ENCODE measurements around the gene BBX.

Gene BBX

DNA sequence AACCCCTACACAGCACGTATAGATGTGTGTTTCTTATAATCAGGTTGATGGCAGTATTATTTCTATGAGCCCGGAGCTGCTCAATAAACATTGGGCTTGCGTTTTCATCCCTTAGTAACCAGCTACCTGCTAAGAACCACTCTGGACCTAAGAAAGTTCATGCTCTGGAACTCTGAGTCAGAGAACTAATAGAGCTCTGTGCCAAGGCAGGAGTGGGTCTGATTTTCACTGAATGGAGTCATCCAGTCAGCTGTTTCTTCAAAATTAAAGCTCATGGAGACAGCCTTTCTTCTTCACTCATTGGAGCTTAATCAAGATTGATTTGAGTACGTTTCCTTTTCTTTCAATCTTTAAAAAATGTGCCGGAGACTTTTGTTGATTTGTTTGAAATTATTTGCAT is 145.7 kb downstream of the BBX start (continued):
- no peak for TF ChIP-seq GLIS3 (CRISPR knock-in tag; IDR thresholded peaks at IDR 0.05)
- TF ChIP-seq, protein P1, sequence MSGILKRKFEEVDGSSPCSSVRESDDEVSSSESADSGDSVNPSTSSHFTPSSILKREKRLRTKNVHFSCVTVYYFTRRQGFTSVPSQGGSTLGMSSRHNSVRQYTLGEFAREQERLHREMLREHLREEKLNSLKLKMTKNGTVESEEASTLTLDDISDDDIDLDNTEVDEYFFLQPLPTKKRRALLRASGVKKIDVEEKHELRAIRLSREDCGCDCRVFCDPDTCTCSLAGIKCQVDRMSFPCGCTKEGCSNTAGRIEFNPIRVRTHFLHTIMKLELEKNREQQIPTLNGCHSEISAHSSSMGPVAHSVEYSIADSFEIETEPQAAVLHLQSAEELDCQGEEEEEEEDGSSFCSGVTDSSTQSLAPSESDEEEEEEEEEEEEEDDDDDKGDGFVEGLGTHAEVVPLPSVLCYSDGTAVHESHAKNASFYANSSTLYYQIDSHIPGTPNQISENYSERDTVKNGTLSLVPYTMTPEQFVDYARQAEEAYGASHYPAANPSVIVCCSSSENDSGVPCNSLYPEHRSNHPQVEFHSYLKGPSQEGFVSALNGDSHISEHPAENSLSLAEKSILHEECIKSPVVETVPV (CRISPR knock-in tag; IDR thresholded peaks at IDR 0.05) = no peak
- TF ChIP-seq ARNTL (CRISPR knock-in tag; IDR thresholded peaks at IDR 0.05; ENCODE audit: borderline replicate concordance, low read depth) = no peak
- no peak for TF ChIP-seq SNAI2 (CRISPR knock-in tag; IDR thresholded peaks at IDR 0.05)
- no peak for TF ChIP-seq ZNF8 (CRISPR knock-in tag; IDR thresholded peaks at IDR 0.05)
- TF ChIP-seq TCF4 (CRISPR knock-in tag; IDR thresholded peaks at IDR 0.05; ENCODE audit: borderline replicate concordance) = no peak

DNA sequence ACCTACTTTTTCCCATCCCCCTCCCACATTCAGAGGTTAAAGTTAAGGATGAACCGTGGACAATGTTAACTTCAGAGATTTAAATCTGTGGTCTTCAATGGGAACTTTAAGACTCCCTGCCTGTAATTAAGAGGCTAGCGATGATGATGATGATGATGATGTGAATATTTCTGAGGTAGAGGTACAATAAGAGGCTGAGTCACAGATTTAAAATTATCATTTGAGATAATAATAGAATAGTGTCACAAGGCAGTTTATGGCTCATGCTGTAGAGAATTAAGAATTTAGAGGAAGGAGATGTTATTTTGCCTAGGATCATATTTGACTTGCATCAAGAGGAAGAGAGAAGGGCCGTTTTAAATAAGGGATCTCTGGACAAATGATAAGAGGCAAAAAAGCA is 146.2 kb downstream of the BBX start:
- no peak for TF ChIP-seq ZFP30 (CRISPR knock-in tag; IDR thresholded peaks at IDR 0.05)
- no peak for TF ChIP-seq OSR1 (CRISPR knock-in tag; IDR thresholded peaks at IDR 0.05)
- no peak for TF ChIP-seq SNAI2 (CRISPR knock-in tag; IDR thresholded peaks at IDR 0.05)
- TF ChIP-seq ISL1 (CRISPR knock-in tag; IDR thresholded peaks at IDR 0.05) = no peak
- no peak for TF ChIP-seq ZC3H10 (CRISPR knock-in tag; IDR thresholded peaks at IDR 0.05)
- no peak for TF ChIP-seq ESRRG (CRISPR knock-in tag; IDR thresholded peaks at IDR 0.05)
- ATAC-seq = no peak

DNA sequence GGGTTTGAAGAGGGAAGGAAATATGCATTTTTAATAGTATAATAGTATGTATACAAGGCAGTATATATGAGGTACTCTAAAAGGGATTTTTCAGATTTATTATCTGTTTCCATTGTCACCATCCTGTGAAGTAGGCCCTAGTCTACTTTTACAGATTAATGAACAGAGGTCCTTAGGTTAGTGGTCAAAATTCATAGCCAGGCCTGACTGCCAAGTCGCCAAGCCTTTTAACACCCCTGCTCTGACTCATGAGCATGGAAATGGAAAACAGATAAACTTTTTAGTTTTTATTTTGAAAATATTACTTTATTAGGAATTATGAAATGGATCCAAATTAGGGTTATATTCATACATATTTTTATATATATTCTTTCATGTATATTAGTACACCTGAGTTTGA is 146.9 kb downstream of the BBX start:
- ATAC-seq = no peak
- TF ChIP-seq ZFP3 (CRISPR knock-in tag; IDR thresholded peaks at IDR 0.05) = no peak
- TF ChIP-seq PATZ1 (CRISPR knock-in tag; IDR thresholded peaks at IDR 0.05; ENCODE audit: borderline replicate concordance) = no peak
- TF ChIP-seq SNAI2 (CRISPR knock-in tag; IDR thresholded peaks at IDR 0.05) = no peak
- no peak for TF ChIP-seq ZNF565 (CRISPR knock-in tag; conservative IDR thresholded peaks at IDR 0.05; ENCODE audit: low read depth)
- TF ChIP-seq TOX (CRISPR knock-in tag; IDR thresholded peaks at IDR 0.05; ENCODE audit: borderline replicate concordance) = no peak

- no peak for TF ChIP-seq ISL1 (CRISPR knock-in tag; IDR thresholded peaks at IDR 0.05)
- TF ChIP-seq ZFP30 (CRISPR knock-in tag; IDR thresholded peaks at IDR 0.05) = no peak
- no peak for TF ChIP-seq OSR1 (CRISPR knock-in tag; IDR thresholded peaks at IDR 0.05)
- TF ChIP-seq CSDC2 (CRISPR knock-in tag; IDR thresholded peaks at IDR 0.05) = no peak
- no peak for TF ChIP-seq ZFP3 (CRISPR knock-in tag; IDR thresholded peaks at IDR 0.05)
- no peak for TF ChIP-seq GLIS3 (CRISPR knock-in tag; IDR thresholded peaks at IDR 0.05)
- TF ChIP-seq, protein P2, sequence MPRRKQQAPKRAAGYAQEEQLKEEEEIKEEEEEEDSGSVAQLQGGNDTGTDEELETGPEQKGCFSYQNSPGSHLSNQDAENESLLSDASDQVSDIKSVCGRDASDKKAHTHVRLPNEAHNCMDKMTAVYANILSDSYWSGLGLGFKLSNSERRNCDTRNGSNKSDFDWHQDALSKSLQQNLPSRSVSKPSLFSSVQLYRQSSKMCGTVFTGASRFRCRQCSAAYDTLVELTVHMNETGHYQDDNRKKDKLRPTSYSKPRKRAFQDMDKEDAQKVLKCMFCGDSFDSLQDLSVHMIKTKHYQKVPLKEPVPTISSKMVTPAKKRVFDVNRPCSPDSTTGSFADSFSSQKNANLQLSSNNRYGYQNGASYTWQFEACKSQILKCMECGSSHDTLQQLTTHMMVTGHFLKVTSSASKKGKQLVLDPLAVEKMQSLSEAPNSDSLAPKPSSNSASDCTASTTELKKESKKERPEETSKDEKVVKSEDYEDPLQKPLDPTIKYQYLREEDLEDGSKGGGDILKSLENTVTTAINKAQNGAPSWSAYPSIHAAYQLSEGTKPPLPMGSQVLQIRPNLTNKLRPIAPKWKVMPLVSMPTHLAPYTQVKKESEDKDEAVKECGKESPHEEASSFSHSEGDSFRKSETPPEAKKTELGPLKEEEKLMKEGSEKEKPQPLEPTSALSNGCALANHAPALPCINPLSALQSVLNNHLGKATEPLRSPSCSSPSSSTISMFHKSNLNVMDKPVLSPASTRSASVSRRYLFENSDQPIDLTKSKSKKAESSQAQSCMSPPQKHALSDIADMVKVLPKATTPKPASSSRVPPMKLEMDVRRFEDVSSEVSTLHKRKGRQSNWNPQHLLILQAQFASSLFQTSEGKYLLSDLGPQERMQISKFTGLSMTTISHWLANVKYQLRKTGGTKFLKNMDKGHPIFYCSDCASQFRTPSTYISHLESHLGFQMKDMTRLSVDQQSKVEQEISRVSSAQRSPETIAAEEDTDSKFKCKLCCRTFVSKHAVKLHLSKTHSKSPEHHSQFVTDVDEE (CRISPR knock-in tag; IDR thresholded peaks at IDR 0.05) = no peak
- no peak for TF ChIP-seq PPARA (CRISPR knock-in tag; IDR thresholded peaks at IDR 0.05; ENCODE audit: borderline replicate concordance)
- no peak for TF ChIP-seq BACH2 (CRISPR knock-in tag; IDR thresholded peaks at IDR 0.05; ENCODE audit: borderline replicate concordance)
- TF ChIP-seq ZNF70 (CRISPR knock-in tag; IDR thresholded peaks at IDR 0.05) = no peak
- no peak for TF ChIP-seq ZNF8 (CRISPR knock-in tag; IDR thresholded peaks at IDR 0.05)
- no peak for TF ChIP-seq SNAI2 (CRISPR knock-in tag; IDR thresholded peaks at IDR 0.05)
- TF ChIP-seq TOX (CRISPR knock-in tag; IDR thresholded peaks at IDR 0.05; ENCODE audit: borderline replicate concordance) = no peak
- TF ChIP-seq RARB (CRISPR knock-in tag; IDR thresholded peaks at IDR 0.05) = no peak
- TF ChIP-seq ZC3H10 (CRISPR knock-in tag; IDR thresholded peaks at IDR 0.05) = no peak
- TF ChIP-seq, protein P3, sequence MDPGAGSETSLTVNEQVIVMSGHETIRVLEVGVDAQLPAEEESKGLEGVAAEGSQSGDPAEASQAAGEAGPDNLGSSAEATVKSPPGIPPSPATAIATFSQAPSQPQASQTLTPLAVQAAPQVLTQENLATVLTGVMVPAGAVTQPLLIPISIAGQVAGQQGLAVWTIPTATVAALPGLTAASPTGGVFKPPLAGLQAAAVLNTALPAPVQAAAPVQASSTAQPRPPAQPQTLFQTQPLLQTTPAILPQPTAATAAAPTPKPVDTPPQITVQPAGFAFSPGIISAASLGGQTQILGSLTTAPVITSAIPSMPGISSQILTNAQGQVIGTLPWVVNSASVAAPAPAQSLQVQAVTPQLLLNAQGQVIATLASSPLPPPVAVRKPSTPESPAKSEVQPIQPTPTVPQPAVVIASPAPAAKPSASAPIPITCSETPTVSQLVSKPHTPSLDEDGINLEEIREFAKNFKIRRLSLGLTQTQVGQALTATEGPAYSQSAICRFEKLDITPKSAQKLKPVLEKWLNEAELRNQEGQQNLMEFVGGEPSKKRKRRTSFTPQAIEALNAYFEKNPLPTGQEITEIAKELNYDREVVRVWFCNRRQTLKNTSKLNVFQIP (CRISPR knock-in tag; IDR thresholded peaks at IDR 0.05; ENCODE audit: borderline replicate concordance, low read depth) = no peak
- no peak for TF ChIP-seq ZNF565 (CRISPR knock-in tag; conservative IDR thresholded peaks at IDR 0.05; ENCODE audit: low read depth)
- ATAC-seq = no peak; the same call in 2 of the 3 replicates
Measured at GRCh38 chr3:107670986-107671385, 148.2 kb downstream of the BBX start.

Measured in SK-N-SH treated with all-trans-retinoic acid at 6 μM for 48 hours (cell line).